Esophagus squamous epithelium (tissue), 5 donors: ENCODE measurements around the gene GDI1. TPM values are rescaled to one million over a fixed set of nuclear protein-coding genes. Genes with fewer than 3 reads are reported as not detected.
A peak's percentile ranks its signal among the peaks of the same experiment; 100 is the strongest.

ENCODE experiments used
- DNase-seq: peaks from one replicate; lab custom pipeline; 2025; lab: John Stamatoyannopoulos, UW
- H3K27ac ChIP-seq, 4 donors: fragments of 200-600 bp; sonication (generic); one replicate each; pipeline ENCODE4 v1.5.1; 2016 to 2019; ENCODE audit warnings: mild to moderate bottlenecking in 1 of 4
- H3K27me3 ChIP-seq, 4 donors: fragments of 200-600 bp; sonication (generic); 1 replicate in 3 of 4; 2 replicates in 1 of 4; pipeline versions ENCODE4 v1.5.1 to v1.6.0; 2017 to 2021; ENCODE audit warnings: antibody characterized with exemption in 1 of 4
- H3K36me3 ChIP-seq, 3 donors: fragments of 200-600 bp; sonication (generic); one replicate each; pipeline ENCODE4 v1.5.1; 2016 to 2019
- H3K4me1 ChIP-seq, 3 donors: fragments of 200-600 bp; sonication (generic); one replicate each; pipeline ENCODE4 v1.5.1; 2017 to 2019
- H3K4me3 ChIP-seq, 4 donors: fragments of 200-600 bp; sonication (generic); 1 replicate in 3 of 4; 2 replicates in 1 of 4; pipeline ENCODE4 v1.5.1; 2016 to 2019; ENCODE audit warnings: mild to moderate bottlenecking in 2 of 4, moderate library complexity in 1 of 4
- H3K9me3 ChIP-seq, 3 donors: fragments of 200-600 bp; sonication (generic); one replicate each; pipeline ENCODE4 v1.5.1; 2016 to 2019
- CTCF ChIP-seq, 6 experiments: fragments of 450-650 bp in 4 of 6; fragments of 200-600 bp in 2 of 6; sonication (generic) in 2 of 6; IDR thresholded peaks; one replicate each; pipeline ENCODE4 v1.5.1; 2016 to 2019; ENCODE audit warnings: antibody characterized with exemption in 6 of 6, mild to moderate bottlenecking in 4 of 6, moderate library complexity in 4 of 6
- POLR2A ChIP-seq, 4 donors: fragments of 450-650 bp; IDR thresholded peaks; one replicate each; pipeline ENCODE4 v1.6.1; 2017; ENCODE audit warnings: antibody characterized with exemption in 4 of 4, mild to moderate bottlenecking in 4 of 4, moderate library complexity in 3 of 4
- WGBS, 2 donors: methylation state at CpG; one replicate each; pipeline ENCODE4 v1.1.5; 2018; 5-methylcytosine and 5-hydroxymethylcytosine counted together
- intact Hi-C: fragments of 100-400 bp; cut with DNase I; formaldehyde crosslinking; loops from one replicate; pipeline ENCODE4 v1.15.0; 2022
- total RNA-seq, 4 donors: library from RNA; depleted of rRNA; stranded (reverse); fragments of >200 nt; gene quantifications; one replicate each; pipeline ENCODE4 v1.1.0, GENCODE V29; 2016
- donor health status: DM: yes; HTN: yes; CAD: no.

GDI1 gene
- total RNA-seq, 4 donors from 2014 or later: 35.2 to 82.6 (median 35.6) TPM

GRCh38 chrX:154437971-154438893, 1.3 kb downstream of the GDI1 start:
- Histone ChIP-seq H3K27ac (peak overlapping the region in 3 of 4 donors; percentile 80 to 96 (median 94)), H3K36me3 (peaks cover 5 to 72% (median 8%) of the 10 kb centered on the region in 3 donors), H3K4me1 (peaks cover 7 to 40% (median 7%) of the 10 kb centered on the region in 3 donors), H3K9me3 (no peaks in the 10 kb centered on the region), H3K4me3 (peak overlapping the region; percentile 60 to 80 (median 71)), H3K27me3 (no peaks in the 10 kb centered on the region)
- TF ChIP-seq CTCF (IDR thresholded peaks at IDR 0.05) (no peak), POLR2A (IDR thresholded peaks at IDR 0.05) (no peak)
- DNase-seq: no peak
- 34 to 59% methylated on average over 10 to 22 of the region's 28 CpGs for WGBS, 2 donors
- intact Hi-C loops: no loop called here

GRCh38 chrX:154439841-154440240, 2.9 kb downstream of the GDI1 start:
- no peak overlapping the region for H3K4me3 ChIP-seq
- no peaks in the 10 kb centered on the region for H3K27me3 ChIP-seq
- intact Hi-C loops: no loop called here
- no peak for DNase-seq
- H3K36me3 ChIP-seq: peaks cover 5 to 56% (median 8%) of the 10 kb centered on the region in 3 donors
- no peak overlapping the region for H3K27ac ChIP-seq
- 86% methylated on average over 18 of the region's 18 CpGs; no CpG with 5 or more reads in 1 of the 2 donors for WGBS, 2 donors
- TF ChIP-seq CTCF (IDR thresholded peaks at IDR 0.05) (no peak), POLR2A (IDR thresholded peaks at IDR 0.05) (no peak)
- H3K4me1 ChIP-seq: peaks cover 7 to 51% (median 14%) of the 10 kb centered on the region in 3 donors
- no peaks in the 10 kb centered on the region for H3K9me3 ChIP-seq

- no peak for DNase-seq
- H3K36me3 ChIP-seq: peaks cover 2 to 47% (median 5%) of the 10 kb centered on the region in 3 donors
- WGBS, 2 donors: no CpG with 5 or more reads among the region's 17 CpGs
- H3K27me3 ChIP-seq: no peaks in the 10 kb centered on the region
- H3K9me3 ChIP-seq: no peaks in the 10 kb centered on the region
- no peak overlapping the region for H3K27ac ChIP-seq
- peaks cover 7 to 60% (median 18%) of the 10 kb centered on the region in 3 donors for H3K4me1 ChIP-seq
- intact Hi-C loops: no loop called here
- TF ChIP-seq POLR2A (IDR thresholded peaks at IDR 0.05) (no peak), CTCF (IDR thresholded peaks at IDR 0.05) (no peak)
- no peak overlapping the region for H3K4me3 ChIP-seq
Measured at GRCh38 chrX:154440623-154441357, 3.8 kb downstream of the GDI1 start.

GRCh38 chrX:154441564-154441963, 4.6 kb downstream of the GDI1 start:
- TF ChIP-seq CTCF (IDR thresholded peaks at IDR 0.05) (no peak), POLR2A (IDR thresholded peaks at IDR 0.05) (no peak)
- Histone ChIP-seq H3K9me3 (no peaks in the 10 kb centered on the region), H3K4me3 (no peak overlapping the region), H3K36me3 (peaks cover 0 to 46% (median 5%) of the 10 kb centered on the region in 3 donors), H3K27ac (no peak overlapping the region), H3K4me1 (peaks cover 7 to 55% (median 18%) of the 10 kb centered on the region in 3 donors), H3K27me3 (no peaks in the 10 kb centered on the region)
- 85% methylated on average over 9 of the region's 11 CpGs; no CpG with 5 or more reads in 1 of the 2 donors for WGBS, 2 donors
- intact Hi-C loops: no loop called here
- no peak for DNase-seq
